KG1 (cell line): ENCODE results near the gene PRKAR1B.
A peak's percentile ranks its signal among the peaks of the same experiment; 100 is the strongest.

Experiments used
- DNase-seq: peaks from one replicate; lab custom pipeline; 2025; lab: John Stamatoyannopoulos, UW

PRKAR1B gene

DNA sequence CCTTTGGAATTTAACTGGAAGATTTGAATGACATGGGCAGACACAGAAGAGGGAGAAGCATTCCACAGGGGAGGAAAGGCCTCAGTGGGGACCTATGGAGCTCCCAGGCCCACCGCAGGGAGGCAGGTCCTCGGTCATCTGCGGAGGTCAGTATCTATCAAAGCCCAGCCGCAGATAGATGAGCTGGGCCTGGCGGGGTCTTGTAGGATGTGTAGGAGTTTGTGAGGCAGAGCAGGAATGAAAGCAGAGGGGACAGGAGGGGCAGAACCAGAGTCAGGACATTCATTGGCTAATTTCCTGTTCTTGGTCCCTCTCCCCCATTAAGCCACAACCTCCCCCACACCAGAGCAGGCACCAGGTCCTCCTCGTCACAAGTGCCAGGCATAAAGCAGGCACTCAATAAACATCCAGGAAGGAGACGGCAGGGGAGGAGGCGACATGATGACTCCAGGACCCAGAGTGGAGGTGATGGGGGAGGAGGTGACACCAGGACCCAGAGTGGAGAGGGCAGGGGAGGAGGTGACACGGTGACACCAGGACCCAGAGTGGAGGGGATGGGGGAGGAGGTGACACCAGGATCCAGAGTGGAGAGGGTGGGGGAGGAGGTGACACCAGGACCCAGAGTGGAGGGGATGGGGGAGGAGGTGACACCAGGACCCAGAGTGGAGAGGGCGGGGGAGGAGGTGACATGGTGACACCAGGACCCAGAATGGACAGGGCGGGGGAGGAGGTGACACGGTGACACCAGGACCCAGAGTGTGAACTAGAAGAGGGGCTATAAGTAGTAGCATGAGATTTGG, 123.7 kb downstream of the PRKAR1B start:
- DNase-seq, result no peak

DNA sequence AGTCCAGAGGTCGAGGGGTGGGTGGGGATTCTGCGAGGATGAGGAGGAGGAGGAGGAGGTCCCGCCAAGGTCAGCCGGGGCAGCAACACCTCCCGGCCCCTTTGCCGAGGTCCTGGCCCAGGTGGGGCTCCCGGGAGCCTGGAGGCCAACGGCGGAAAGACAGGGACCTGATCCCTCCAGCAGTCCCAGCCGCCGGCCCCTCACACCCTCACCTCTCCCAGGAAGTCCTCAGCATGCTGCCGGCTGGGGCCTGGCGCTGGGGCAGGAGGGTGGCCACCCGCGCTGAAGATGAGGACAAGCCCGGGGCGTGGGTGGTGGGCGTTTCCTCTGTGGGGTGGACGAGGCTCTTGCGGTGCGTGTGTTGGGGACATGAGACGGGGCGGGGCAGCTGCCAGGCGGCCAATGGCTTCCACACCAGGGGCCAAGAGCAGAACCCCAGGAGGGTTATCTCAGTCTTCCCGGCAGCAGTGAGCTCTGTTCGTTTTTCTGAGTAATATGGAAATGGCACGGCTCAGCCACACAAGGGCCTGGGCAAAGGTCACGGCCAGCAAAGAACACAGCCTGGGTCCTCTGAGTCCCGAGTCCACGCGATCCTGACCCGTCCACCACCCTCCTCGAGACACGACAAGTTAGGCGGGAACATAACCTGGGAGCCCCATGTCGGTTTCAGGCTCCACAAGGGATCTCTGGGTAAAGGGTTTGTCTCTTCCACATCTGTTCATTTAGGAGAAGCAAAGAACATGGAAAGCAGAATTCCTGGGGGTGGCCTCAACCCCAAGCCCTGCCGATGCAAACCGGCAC, 124.5 kb downstream of the PRKAR1B start:
- no peak for DNase-seq

DNA sequence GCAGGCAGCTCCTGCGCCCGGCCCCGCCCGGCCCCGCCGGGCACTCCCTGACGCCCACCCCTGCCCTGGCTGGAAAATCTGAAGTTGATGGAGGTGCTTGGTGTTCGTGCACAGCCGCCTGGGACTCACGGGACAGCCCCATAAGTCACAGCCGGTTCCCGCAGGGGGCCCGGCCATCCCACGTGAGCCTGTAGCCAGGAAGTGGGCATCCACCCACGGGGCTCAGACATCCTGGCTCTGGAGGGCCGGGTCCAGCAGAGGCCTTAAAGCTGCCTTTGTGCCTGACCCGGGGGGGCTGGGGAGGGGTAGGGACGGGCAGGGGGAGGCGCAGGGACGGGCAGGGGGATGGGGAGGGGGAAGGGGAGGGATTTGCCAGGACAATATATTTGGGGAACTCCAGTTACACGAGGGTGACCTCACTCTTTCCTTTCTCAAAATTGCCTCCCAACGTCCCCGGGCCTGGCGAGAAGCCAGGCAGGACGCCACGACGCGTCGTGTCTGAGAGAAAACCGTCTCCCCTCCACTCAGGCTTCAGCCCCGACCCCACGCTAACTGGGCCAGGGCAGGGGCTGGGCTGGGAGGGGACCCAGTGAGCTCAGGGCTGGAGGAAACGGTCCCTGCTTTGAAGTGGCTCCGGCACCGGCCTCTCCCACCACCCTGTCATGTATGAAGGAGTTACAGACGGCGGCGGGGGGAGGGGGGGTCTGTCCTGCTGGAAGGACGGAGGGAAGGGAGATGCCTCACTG, 125.3 kb downstream of the PRKAR1B start:
- DNase-seq, result peak; percentile 27

DNA sequence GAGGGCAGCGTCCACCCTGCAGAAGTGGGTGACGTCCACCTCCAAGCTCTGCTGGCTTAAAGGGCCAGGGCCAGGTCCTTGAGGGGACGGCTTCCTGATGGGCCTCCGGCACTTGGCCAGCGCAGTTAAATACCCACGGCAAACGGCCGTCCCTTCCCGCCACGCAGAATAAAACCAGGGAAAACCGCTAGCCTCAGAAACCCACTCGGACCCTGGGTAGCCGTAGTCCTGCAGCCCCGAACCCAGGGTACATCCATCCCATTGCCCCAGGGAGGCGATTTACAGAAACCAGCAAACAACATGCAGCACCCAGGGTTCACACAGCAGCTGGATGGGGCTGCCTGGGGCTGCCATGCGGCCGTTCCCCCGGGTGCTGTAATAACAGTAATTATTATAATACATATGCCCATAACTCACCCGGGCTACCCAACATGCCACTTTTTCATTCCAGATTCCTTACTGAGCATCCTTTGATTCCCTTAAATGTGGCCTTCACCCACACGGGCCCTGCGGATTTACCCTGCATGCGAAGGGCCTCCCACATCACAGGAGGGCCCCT, 126.0 kb downstream of the PRKAR1B start:
- DNase-seq, result no peak

DNA sequence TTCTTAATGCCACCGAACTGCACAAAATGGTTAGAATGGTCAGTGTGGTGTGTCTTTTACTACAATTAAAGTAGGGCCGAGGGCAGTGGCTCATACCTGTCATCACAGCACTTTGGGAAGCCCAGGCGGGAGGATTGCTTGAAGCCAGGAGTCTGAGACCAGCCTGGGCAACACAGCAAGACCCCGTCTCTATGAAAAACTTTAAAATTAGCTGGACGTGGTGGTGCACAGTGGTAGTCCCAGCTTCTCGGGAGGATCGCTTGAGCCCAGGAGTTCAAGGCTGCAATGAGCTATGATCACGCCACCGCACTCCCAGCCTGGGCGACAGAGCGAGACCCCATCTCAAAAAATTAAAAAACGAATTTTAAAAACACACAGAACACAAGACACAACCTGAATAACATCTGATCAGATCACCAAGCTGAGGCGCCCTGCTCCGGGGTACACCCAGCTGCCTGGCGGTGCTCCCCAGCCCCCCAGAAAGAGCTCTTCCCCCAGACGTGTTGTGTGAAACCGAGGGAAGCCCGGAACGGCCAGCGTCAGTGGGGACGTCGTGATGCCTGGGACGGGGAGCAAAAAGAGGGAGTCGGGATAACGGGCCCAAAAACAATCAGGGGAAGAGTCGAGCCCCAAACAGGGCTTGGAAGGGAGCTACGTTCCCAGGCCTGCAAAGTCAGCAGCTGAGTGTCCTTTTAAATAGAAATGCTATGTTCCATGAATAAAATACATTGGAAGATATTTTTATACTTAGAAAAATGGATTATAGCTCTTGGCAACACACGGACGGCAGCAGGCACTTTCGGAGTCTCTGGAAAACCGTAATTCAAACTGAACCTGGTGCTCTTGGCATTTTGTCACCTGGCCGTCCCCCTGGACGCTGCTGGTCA, 126.7 kb downstream of the PRKAR1B start:
- no peak for DNase-seq

DNA sequence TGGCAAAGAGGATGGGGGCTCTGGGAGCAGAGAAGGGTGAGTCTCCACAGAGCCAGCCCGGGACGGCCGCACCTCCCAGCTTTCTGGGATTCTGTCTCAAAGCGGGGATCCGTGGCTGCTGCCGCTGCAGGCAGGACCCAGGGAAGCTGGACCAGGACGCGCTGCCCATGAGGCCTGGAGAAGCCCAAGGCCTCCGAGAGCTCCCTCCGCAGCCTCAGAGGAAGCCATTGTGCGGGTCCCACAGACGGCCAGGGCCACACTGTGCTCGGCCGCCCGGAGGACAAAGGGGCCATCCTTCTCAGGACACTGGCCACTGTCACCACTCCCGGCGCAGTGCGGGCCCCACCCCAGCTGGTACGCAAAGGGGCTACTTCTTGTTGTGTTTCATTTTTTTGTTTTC, 128.2 kb downstream of the PRKAR1B start:
- DNase-seq, result no peak

DNA sequence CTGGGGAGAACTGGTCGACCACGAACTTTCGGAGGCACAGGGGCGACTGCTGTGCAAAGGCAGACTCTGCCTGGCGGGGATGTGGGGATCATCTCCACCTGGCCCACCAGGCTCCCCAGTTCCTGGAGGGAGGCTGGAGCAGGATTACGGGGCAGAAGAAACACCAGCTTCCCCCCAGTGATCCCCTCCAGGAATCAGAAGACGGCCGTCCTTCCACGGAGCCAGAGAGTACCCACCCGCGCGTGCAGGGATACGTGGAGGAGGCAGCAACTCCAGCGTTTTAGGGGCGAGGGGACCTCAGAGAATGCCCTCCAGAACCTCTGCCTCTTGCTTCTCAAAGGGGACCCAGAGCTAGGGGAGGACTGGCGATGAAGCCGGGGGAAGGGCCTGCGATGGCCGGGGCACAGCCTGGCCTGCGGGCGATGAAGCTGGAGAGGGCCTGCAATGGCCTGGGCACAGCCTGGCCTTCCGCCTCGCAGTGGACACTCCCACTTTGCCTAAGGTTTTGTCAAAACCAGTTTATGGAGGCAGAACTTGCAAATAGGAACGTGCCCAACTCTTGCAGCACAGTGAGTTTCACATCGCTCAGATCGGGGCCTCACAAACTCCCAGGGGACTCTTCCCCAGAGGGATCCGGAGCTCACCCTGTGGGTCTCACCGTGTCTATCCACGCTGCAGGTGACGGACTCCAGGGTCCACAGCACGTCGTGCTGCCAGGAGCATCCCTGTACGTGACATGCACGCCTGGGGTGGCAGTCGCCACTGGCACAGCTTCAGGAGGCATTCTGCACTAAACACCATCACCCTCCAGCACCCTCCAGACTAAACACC, 129.5 kb downstream of the PRKAR1B start:
- DNase-seq, result no peak

DNA sequence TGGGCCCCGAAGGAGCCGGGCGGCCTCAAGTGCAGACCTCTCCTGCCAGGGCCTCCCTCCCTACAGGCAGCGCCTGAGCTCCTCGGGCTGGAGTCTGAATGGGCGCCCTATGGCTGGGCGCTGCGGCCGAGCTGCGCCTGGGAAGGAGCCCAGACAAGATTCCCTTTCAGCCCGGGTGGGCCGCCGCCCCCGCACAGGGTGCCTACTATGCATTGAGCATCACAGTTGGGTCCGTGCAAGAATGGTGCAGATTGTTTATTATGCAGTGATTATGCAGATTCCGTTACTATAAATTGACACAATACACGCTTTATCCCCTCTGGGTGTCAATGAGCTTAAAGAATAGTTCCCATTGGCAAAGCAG, 130.3 kb downstream of the PRKAR1B start:
- DNase-seq, result no peak

DNA sequence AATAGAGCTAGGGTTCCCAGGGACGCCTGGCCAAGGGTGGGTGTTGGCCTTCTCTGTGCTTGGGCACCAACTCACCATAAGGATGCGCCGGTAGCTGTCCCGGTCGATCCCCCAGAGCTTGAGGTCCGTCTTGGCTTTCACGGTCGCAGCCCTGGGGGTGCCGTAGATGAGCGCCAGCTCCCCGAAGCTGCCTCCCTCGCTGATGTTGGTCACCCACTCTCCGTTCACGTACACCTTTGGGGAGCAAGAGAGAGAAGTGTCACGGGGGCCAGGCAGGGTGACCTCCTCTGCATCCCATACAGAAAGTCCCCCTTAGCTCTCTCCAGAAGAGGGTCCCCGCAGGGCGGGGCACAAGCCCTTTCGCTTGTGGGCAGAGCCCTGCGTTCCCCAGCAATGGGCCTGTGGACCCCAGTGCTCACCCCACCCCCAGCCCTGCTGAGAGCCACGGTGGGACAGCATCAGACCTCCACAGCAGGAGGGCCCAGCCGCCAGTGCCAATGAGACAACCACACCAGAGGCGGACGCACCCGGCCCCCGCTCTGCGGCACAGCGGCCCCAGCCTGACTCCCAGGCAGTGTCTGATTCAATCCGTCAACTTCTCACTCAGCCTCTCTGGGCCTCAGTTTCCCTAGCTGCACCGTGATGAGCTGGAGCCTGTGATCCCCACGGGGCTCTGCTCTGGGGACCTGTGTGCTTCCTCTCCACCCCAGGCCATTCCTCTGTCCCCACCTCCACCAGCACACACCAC, 130.8 kb downstream of the PRKAR1B start:
- no peak for DNase-seq

DNA sequence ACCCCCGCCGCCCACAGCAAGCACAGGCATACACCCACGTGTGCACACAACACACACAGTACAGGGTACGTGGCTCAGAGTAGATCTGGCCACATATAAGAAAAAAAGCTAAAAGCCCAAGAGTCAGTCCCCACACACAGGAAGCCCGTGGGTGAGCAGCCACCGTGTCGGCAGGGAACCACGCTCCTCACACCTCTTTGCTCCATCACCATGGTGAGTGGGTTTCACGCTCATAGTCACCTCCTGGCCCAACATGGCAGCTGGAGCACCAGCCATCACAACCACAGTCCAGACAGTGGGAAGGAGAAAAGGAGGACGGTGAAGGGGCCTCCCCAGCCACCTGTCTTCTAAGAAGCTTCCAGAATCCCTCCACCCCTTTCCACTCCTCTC, 131.5 kb downstream of the PRKAR1B start:
- no peak for DNase-seq

DNA sequence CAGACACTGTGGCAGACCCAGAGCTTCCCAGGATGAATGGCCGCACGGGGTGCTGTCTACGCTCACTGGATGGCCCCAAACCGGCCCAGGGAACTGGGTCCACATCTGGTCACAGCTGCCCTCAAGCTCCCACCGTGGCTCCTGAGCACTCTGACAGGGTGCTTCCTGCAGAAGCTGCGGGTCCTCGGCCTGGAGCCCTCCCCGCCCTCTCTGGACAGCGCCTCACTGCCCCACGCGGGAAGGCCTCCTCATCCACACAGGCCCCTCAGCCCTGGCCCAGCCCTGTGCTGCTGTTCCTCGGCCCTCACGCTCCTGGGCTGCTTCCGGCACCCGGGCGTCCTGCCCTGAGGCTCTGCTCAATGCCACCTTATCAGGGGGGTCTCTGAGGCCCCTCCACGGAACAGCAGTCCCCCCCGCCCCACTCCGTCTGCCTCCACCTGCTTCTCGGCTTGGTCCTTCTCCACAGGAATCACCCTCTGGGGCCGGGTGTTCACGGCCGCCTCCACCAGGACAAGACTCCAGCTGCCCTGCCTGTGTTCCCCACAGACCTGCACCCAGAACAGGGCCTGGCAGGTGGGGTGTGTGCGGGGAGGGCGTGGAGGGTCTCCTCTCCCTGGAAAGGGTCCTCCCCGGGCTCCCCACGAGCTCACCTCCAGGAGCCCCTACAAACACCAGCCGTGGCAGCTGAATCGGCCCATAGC, 132.0 kb downstream of the PRKAR1B start:
- DNase-seq, result no peak

DNA sequence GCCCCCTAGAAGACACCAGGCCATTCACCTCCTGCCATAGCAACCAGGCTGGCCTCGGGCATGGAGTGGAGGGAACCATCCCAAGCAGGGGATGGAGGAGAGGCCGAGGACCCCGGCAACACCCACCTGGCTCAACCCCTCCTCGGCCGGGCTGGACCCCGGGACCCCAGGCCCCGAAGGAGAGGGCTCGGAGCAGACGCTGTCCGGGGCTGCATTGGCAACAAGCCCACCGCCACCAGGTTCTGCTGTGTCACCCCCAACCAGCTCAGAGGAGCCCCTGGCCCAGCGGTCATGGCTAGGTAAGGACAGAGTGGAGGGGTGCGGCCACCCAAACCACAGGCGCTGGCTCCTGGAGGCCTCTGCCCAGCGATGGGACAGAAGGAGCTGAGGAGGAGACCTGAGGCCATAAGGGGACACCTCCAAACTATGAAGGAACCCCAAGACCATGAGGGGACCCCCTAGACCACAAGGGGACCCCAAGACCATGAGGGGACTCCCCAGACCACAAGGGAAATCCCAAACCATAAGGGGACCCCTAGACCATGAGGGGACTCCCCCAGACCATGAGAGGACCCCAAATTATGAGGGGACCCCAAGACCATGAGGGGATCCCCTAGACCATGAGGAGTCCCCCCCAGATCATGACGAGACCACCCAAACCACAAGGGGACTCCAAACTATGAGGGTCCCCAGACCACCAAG, 132.7 kb downstream of the PRKAR1B start:
- DNase-seq, result no peak

DNA sequence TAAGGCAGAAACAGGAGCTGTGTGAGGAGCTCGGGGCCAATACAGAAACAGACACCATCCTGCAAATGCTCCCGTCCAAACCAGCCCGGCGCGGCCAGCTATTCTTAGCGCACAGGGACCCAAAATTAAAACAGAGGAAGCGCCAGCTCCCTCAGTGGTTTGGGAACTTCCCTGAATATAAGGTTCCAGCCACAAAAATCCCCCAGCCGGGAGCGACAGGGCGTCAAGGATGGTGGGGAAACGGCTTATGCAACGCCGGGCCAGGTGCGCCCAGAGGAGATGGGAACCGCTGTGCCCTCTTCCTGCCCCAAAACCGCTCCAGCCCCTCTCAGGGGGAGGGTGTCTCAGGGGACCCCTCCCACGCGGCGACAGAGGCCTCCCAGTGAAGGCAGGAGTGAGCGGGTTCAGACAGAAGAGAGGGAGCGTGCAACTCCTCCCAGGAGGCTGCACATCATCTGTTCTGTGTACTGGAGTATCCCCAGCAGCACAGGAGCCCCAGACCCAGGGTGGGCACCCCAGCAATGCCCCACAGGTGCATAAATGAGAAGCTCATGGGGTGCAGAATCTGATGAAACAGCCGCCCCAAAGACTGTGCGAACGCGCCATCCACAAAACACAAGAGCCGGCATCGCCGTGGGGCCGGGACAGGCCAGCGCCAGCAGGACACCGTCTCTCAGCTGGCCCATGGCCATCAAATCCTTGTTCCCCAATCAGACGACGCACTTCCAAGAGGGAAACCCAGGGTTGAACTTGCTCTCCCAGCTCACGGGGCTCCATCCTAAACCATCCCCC, 133.6 kb downstream of the PRKAR1B start:
- DNase-seq, result no peak

DNA sequence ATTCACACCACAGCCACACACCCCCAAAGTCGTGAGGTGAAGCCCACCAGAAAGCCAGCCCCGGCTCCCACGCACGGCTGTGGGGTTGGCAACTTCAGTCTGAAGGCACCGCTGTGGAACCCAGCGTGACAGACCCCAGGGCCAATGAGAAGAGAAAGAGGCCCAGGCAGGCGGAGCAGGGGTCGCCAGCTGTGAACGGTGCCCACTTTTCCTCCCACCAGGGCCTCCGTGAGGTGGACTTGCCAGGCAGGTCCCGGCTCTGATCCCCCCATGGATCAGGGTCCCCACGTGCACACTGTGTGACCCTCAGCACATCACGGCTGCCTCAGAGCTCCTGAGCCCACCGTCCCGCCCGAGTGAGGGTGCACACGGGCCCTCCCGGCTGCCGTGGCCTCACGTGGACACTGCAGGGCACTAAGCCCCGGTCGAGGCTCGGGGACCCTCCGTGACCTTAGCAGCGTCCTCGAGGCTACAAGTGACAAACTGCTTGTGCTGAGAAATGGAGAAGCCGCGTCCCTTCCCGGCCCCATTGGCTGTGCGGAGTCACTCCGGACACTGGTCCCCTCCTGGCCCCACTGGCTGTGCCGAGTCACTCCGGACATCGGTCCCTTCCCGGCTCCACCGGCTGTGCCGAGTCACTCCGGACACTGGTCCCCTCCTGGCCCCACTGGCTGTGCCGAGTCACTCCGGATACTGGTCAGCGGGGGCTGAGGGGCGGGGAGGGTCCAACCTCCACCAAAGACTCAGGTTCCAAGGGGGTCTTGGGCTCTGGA, 135.0 kb downstream of the PRKAR1B start:
- no peak for DNase-seq

DNA sequence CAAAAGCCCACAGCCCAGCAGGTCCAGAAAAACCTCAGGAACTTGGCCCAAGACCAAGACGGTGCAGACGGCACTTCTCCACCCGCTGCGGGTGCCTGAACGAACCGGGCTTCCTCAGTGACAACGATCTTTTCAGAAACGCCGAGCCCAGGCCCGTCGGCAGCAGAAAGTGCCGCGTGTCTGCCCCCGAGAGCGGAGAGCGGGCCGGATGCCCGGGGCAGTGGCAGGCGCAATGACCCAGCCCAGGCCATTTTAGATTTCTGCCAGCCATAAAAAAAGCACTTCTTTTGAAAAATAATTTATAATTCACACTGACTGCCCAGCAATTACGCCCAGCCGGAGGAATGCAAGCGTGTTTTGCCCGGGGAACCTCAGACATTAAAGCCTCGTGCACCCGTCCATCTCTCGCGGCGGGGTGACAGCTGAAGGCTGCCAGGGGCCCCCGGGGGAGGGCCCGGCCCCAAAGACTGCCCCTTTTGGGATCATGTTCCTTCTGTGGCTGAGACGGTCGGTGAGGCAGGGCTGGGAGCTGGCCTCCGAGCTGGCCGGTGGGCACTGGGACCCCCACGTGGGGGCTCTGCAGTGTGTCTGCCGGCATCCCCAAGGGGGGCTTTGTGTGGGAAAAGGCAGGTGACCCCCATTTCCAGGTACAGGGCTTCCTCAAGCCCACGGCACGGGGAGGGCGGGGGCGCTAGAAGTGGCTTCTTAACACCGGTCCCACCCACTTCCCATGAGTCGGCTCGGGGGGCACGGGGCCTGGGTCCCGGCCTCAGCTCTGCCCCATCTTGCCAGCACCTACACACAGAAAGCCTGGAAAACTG, 136.1 kb downstream of the PRKAR1B start:
- no peak for DNase-seq
